B cell (primary cell): ENCODE data around the gene SLC35A5.

Experiments used
- EZH2 ChIP-seq: IDR thresholded peaks from 2 replicates; pipeline ENCODE4 v1.6.1; 2012; ENCODE audit warnings: borderline replicate concordance, low read depth, mild to moderate bottlenecking, moderate library complexity, low read length; ENCODE audit not compliant: insufficient read depth, poor library complexity, severe bottlenecking
- TF ChIP-seq, protein P1 (sequence below): fragments of 200-600 bp; IDR thresholded peaks from one replicate; pipeline ENCODE4 v1.8.0; 2022; ENCODE audit warnings: antibody characterized with exemption, mild to moderate bottlenecking

DNA sequence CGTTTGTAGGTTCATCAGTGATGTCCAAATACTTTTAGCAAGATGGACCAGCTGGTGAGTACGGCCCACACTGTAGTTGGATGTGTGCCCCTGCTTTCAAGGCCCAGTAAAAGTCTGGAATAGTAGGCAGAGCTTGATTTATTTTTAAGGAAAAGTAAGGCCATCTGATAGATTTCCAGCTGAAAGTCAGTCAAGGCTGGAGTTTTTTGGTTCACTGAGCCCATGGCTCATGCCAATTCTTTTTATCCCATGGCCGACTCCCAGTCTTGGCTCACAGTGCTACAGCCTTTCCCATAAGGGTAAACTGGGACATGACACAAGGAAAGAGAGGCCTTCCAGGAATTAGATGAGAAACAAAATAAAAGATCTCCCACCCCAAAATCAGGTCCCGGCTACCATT is 65.6 kb downstream of the SLC35A5 start:
- TF ChIP-seq, protein P1, sequence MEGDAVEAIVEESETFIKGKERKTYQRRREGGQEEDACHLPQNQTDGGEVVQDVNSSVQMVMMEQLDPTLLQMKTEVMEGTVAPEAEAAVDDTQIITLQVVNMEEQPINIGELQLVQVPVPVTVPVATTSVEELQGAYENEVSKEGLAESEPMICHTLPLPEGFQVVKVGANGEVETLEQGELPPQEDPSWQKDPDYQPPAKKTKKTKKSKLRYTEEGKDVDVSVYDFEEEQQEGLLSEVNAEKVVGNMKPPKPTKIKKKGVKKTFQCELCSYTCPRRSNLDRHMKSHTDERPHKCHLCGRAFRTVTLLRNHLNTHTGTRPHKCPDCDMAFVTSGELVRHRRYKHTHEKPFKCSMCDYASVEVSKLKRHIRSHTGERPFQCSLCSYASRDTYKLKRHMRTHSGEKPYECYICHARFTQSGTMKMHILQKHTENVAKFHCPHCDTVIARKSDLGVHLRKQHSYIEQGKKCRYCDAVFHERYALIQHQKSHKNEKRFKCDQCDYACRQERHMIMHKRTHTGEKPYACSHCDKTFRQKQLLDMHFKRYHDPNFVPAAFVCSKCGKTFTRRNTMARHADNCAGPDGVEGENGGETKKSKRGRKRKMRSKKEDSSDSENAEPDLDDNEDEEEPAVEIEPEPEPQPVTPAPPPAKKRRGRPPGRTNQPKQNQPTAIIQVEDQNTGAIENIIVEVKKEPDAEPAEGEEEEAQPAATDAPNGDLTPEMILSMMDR, result no peak
- no peak for TF ChIP-seq EZH2
